HG03520 (cell line): ENCODE measurements around the gene CCRL2.

Experiments
- ATAC-seq: cut with Tn5 transposase; IDR thresholded peaks from one replicate; pipeline ENCODE4 v1.9.1; 2021; ENCODE audit warnings: mild to moderate bottlenecking, moderate library complexity; ENCODE audit not compliant: unreplicated experiment

The CCRL2 gene

DNA sequence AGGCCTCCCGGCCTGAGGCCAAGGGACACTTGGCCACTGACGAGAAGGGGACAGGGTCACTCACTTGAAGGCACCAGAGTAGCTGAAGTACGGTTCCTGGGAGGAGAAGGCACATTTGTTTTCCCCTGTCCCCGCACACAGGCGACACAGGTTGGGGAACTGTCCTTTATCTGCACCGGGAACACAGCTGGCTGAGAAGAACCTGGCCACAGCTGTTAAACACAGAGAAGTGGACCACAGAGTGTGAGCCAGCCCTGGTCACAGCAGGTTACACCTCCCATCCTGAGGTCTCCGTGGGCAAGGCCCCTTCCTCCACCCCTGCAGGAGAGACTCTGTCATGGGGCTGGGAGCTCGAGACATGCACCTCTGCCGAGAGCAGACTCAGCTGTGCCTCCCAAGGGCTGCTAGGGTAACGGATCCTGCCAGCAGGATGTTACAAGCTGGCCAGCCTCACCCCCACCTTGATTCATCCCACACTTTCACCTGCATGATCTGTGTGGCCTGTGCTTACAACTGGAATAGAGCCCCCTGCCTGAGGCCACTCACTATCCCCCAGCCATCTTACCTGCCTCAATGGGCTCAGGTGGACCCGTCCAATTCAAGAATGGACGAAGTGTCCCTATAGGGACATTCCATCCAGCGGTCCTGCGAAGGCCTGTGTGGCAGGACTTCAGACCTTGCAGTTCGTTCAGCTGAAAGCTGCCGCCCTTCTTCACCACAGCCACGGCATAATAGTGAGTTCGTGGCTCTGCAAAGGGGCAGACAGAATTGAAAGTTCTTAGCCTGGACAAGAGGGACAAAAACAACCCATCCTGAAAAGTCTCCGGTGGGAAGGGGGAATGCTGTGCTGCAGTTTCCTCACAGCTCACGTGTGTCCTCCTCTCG lies 48.4 kb downstream of the CCRL2 start:
- ATAC-seq = no peak

DNA sequence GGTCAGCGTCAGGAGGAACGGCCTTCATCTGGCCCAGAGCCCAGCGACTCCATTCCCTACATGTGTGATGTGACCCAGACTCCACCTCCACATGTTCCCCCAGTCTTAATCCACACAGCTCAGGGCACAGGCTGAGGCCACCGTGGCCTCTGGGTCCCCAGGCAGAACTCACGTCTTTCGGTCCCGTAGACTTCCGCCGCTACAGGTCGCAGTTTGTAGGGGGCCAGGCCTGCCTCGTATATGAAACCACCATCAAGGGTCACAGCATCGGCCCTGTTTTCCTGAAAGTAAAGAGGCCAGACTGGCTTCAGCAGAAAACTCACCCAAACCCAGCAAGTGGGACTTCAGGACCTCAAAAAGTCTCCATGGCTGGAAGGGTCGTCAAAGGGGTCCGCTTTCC lies 49.1 kb downstream of the CCRL2 start:
- no peak for ATAC-seq
